Cardiac fibroblast (primary cell): ENCODE results near the gene RPP25L.

Experiments
- DNase-seq, 2 donors: peaks; one replicate each; pipeline versions ENCODE4 v3.0.0 to v3.0.0-alpha.2; 2010; ENCODE audit warnings: low read depth in 2 of 2
- H3K4me3 ChIP-seq, 2 donors: replicated peaks in 1 of 2; 1 replicate in 1 of 2; 2 replicates in 1 of 2; pipeline ENCODE4 v1.5.1; 2011; ENCODE audit warnings: low read depth in 2 of 2, low read length in 2 of 2, mild to moderate bottlenecking in 2 of 2, moderate library complexity in 1 of 2
- CTCF ChIP-seq: IDR thresholded peaks from one replicate; pipeline ENCODE4 v1.5.1; 2011; ENCODE audit warnings: low read depth, mild to moderate bottlenecking, low read length, inconsistent platforms

RPP25L gene

GRCh38 chr9:34611811-34612787 is at the start of gene RPP25L:
RPP25L (minus strand) TSS chr9:34612097; CDS start chr9:34611296, 801 bp downstream.
- peak; percentile 81 to 87 for DNase-seq
- no peak for TF ChIP-seq CTCF

GRCh38 chr9:34659592-34660253 is 47.8 kb upstream of the RPP25L start:
- peak in 1 of 2 donors; percentile 22 for DNase-seq
- no peak overlapping the region for H3K4me3 ChIP-seq
- TF ChIP-seq CTCF = no peak

More at GRCh38 chr9:34611811-34612787, at the start of gene RPP25L:
- peak within 1 kb of the TSS; percentile 78 to 81 for H3K4me3 ChIP-seq

- DNase-seq = no peak
- TF ChIP-seq CTCF = no peak
- H3K4me3 ChIP-seq = no peak overlapping the region
Observed at GRCh38 chr9:34658461-34658860, 46.6 kb upstream of the RPP25L start.

GRCh38 chr9:34656992-34657391 is 45.1 kb upstream of the RPP25L start:
- no peak overlapping the region for H3K4me3 ChIP-seq
- no peak for TF ChIP-seq CTCF
- DNase-seq = no peak

- no peak for TF ChIP-seq CTCF
- no peak overlapping the region for H3K4me3 ChIP-seq
- no peak for DNase-seq
Observed at GRCh38 chr9:34655394-34655793, 43.5 kb upstream of the RPP25L start.

GRCh38 chr9:34654323-34655051 is 42.6 kb upstream of the RPP25L start:
- DNase-seq = peak in 1 of 2 donors; percentile 91
- H3K4me3 ChIP-seq = no peak overlapping the region
- no peak for TF ChIP-seq CTCF
